HCT116 (cell line): Measurements from ENCODE around the gene PHPT1. TPM values are rescaled to one million over a fixed set of nuclear protein-coding genes. Genes with fewer than 3 reads are reported as not detected.
A peak's percentile ranks its signal among the peaks of the same experiment; 100 is the strongest.

Source experiments
- ATAC-seq: fragments of 200-7000 bp; cut with Tn5 transposase; 2 replicates; pipeline ENCODE4 v1.9.1; 2020; ENCODE audit warnings: mild to moderate bottlenecking, moderate library complexity
- BruUV-seq: library from RNA; stranded (reverse); fragments of 400-500 nt; replicated peaks from 2 replicates; lab custom pipeline; 2021; lab: Mats Ljungman, UMichigan
- CTCF ChIA-PET: fragments of 300-600 bp; sonication (Branson Sonifier 250); formaldehyde crosslinking; loops from one replicate; lab custom pipeline; 2021; ENCODE audit warnings: antibody characterized with exemption; lab: Charles Lee
- POLR2A ChIA-PET: fragments of 300-600, 350-600 bp; sonication (Branson Sonifier 250); formaldehyde crosslinking; loops from one replicate; lab custom pipeline; 2021; ENCODE audit warnings: antibody characterized with exemption; lab: Charles Lee
- RAD21 ChIA-PET, 2 experiments: fragments of 300-600 bp; sonication (Branson Sonifier 250); formaldehyde crosslinking; loops; one replicate each; lab custom pipeline; 2023; ENCODE audit warnings: low total read pairs in 2 of 2; ENCODE audit not compliant: uncharacterized antibody in 2 of 2, unreplicated experiment in 2 of 2, low non-redundant PET in 1 of 2; lab: Charles Lee
- DNase-seq: peaks from one replicate; pipeline ENCODE4 v3.0.0-alpha.2; 2010; ENCODE audit warnings: low read depth, low spot score
- H2AFZ ChIP-seq: fragments of 200-600 bp; shearing (Covaris generic), sonication (generic); 2 replicates; pipeline ENCODE4 v1.6.1; 2017; ENCODE audit warnings: low read depth, mixed run types, mixed read lengths, antibody characterized with exemption, low read length; ENCODE audit not compliant: poor library complexity, severe bottlenecking
- H3K27ac ChIP-seq: 2 replicates; pipeline ENCODE4 v1.5.1; 2012; ENCODE audit warnings: low read depth, low read length
- H3K27me3 ChIP-seq: fragments of 200-600 bp; sonication (generic); 2 replicates; pipeline ENCODE4 v1.6.1; 2016; ENCODE audit warnings: mixed run types, low read length, mixed read lengths; ENCODE audit not compliant: insufficient read depth
- H3K36me3 ChIP-seq, 2 experiments: fragments of 200-500 bp in 1 of 2; fragments of 200-600 bp in 1 of 2; sonication (Bioruptor generic) in 1 of 2; sonication (generic) in 1 of 2; 2 replicates each; pipeline versions ENCODE4 v1.5.1 to v1.6.1; 2014 to 2016; ENCODE audit warnings: low read length in 2 of 2, inconsistent platforms in 1 of 2, mixed read lengths in 1 of 2, mixed run types in 1 of 2; ENCODE audit not compliant: insufficient read depth in 2 of 2, control insufficient read depth in 1 of 2
- H3K4me1 ChIP-seq, 2 experiments: fragments of 200-600 bp in 1 of 2; sonication (generic) in 1 of 2; 2 replicates each; pipeline versions ENCODE4 v1.5.1 to v1.6.1; 2012 to 2017; ENCODE audit warnings: low read length in 2 of 2, inconsistent platforms in 1 of 2, mild to moderate bottlenecking in 1 of 2, mixed read lengths in 1 of 2, mixed run types in 1 of 2, moderate library complexity in 1 of 2; ENCODE audit not compliant: insufficient read depth in 2 of 2, control insufficient read depth in 1 of 2
- H3K4me2 ChIP-seq: fragments of 200-600 bp; sonication (generic); 2 replicates; pipeline ENCODE4 v1.6.1; 2017; ENCODE audit warnings: mixed run types, low read length, mixed read lengths
- H3K4me3 ChIP-seq, 2 experiments: fragments of 200-600 bp in 1 of 2; sonication (generic) in 1 of 2; replicated peaks in 1 of 2; 2 replicates each; pipeline ENCODE4 v1.5.1; 2011 to 2016; ENCODE audit warnings: low read length in 2 of 2, control low read depth in 1 of 2, low read depth in 1 of 2, mild to moderate bottlenecking in 1 of 2, mixed read lengths in 1 of 2, mixed run types in 1 of 2
- H3K79me2 ChIP-seq: fragments of 200-600 bp; sonication (generic); 2 replicates; pipeline ENCODE4 v1.6.1; 2017; ENCODE audit warnings: mild to moderate bottlenecking, mixed run types, low read length, moderate library complexity, mixed read lengths; ENCODE audit not compliant: insufficient read depth
- H3K9ac ChIP-seq: fragments of 200-600 bp; sonication (generic); 2 replicates; pipeline ENCODE4 v1.6.1; 2016; ENCODE audit warnings: low read length, mixed read lengths
- H3K9me2 ChIP-seq: fragments of 200-600 bp; sonication (generic), shearing (Covaris generic); 2 replicates; pipeline ENCODE4 v1.6.1; 2017; ENCODE audit warnings: mixed run types, mild to moderate bottlenecking, moderate library complexity; ENCODE audit not compliant: insufficient read depth
- H3K9me3 ChIP-seq, 2 experiments: fragments of 200-500 bp in 1 of 2; fragments of 200-600 bp in 1 of 2; sonication (Bioruptor generic) in 1 of 2; sonication (generic) in 1 of 2; 2 replicates each; pipeline ENCODE4 v1.6.1; 2014 to 2017; ENCODE audit warnings: low read length in 2 of 2, mixed read lengths in 2 of 2, inconsistent platforms in 1 of 2, low read depth in 1 of 2, mild to moderate bottlenecking in 1 of 2, mixed run types in 1 of 2, moderate library complexity in 1 of 2; ENCODE audit not compliant: control insufficient read depth in 1 of 2, insufficient read depth in 1 of 2
- H4K20me1 ChIP-seq: fragments of 200-600 bp; sonication (generic), shearing (Covaris generic); 2 replicates; pipeline ENCODE4 v1.6.1; 2017; ENCODE audit warnings: mixed run types, mild to moderate bottlenecking, moderate library complexity; ENCODE audit not compliant: insufficient read depth
- CEBPB ChIP-seq: IDR thresholded peaks from 2 replicates; pipeline ENCODE4 v1.6.1; 2012; ENCODE audit warnings: low read depth
- EGR1 ChIP-seq: IDR thresholded peaks from 2 replicates; pipeline ENCODE4 v1.6.1; 2012; ENCODE audit warnings: low read depth
- EZH2 ChIP-seq: fragments of 200-600 bp; sonication (generic); IDR thresholded peaks from 2 replicates; pipeline ENCODE4 v1.6.1; 2017; ENCODE audit warnings: antibody characterized with exemption, mixed run types
- POLR2A ChIP-seq: IDR thresholded peaks from 2 replicates; pipeline ENCODE4 v1.7.0; 2011; ENCODE audit warnings: borderline replicate concordance; ENCODE audit not compliant: insufficient read depth, insufficient read length; ENCODE audit errors: extremely low read depth
- POLR2AphosphoS5 ChIP-seq: IDR thresholded peaks from 2 replicates; pipeline ENCODE4 v1.6.1; 2011; ENCODE audit warnings: mild to moderate bottlenecking, low read depth, low read length, moderate library complexity
- RAD21 ChIP-seq: IDR thresholded peaks from 2 replicates; pipeline ENCODE4 v1.6.1; 2012; ENCODE audit warnings: low read depth, mild to moderate bottlenecking
- SP1 ChIP-seq: IDR thresholded peaks from 2 replicates; pipeline ENCODE4 v1.6.1; 2012; ENCODE audit warnings: low read depth
- TCF7L2 ChIP-seq: IDR thresholded peaks from 2 replicates; pipeline ENCODE4 v1.7.0; 2011; ENCODE audit warnings: borderline replicate concordance, inconsistent platforms; ENCODE audit not compliant: insufficient read depth, insufficient read length; ENCODE audit errors: extremely low read depth
- intact Hi-C: fragments of 100-400 bp; cut with micrococcal nuclease; formaldehyde crosslinking; loops from 2 replicates; pipeline ENCODE4 v1.10.0; 2022
- total RNA-seq: library from RNA; stranded (reverse); gene quantifications from one replicate; pipeline ENCODE4 v1.2.1, GENCODE V29; 2021; ENCODE audit not compliant: unreplicated experiment

Gene PHPT1
- total RNA-seq, 1 experiment from 2014 or later, result 148 TPM

- no TSS peak for BruUV-seq
- POLR2A ChIA-PET, result no interaction called here
- no peaks in the 10 kb centered on the region for H3K9me3 ChIP-seq
- H3K9ac ChIP-seq, result no peak overlapping the region
- H3K79me2 ChIP-seq, result no peaks in the 10 kb centered on the region; the same call in 1 of the 2 replicates
- no peak for DNase-seq
- H3K27me3 ChIP-seq, result no peaks in the 10 kb centered on the region
- TF ChIP-seq POLR2AphosphoS5 (peak; percentile 42), POLR2A (no peak)
- no peak for ATAC-seq
- no peak overlapping the region for H2AFZ ChIP-seq
- CTCF ChIA-PET, result no interaction called here
- peaks cover 2 to 12% of the 10 kb centered on the region in 2 experiments; a peak in 2 of 4 replicates for H3K4me1 ChIP-seq
- intact Hi-C loops, result no loop called here
- no peak overlapping the region for H3K4me2 ChIP-seq
- H4K20me1 ChIP-seq, result no peaks in the 10 kb centered on the region
- peaks cover 10 to 13% of the 10 kb centered on the region in 2 experiments; a peak in 3 of 4 replicates for H3K36me3 ChIP-seq
- RAD21 ChIA-PET, result no interaction called here
- H3K27ac ChIP-seq, result no peak overlapping the region; the same call in 1 of the 2 replicates
- H3K4me3 ChIP-seq, result no peak overlapping the region
- H3K9me2 ChIP-seq, result no peaks in the 10 kb centered on the region
Measured at GRCh38 chr9:136857581-136858412, 8.6 kb downstream of the PHPT1 start.

DNA sequence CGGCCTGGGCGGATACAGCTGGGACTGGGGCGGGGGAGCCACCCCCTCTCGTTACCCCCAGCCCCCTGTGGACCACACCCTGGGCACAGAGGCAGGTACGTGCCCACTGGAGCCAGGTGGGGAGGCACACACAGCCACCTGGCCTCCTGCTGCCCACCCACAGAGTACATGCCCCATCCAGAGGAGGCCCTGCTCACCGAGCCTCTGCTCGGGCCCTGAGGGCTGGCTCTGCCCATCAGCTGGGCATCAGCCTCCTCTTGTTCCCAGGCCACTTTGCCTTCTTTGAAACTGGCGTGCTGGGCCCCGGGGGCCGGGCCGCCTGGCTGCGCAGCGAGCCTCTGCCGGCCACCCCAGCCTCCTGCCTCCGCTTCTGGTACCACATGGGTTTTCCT, 9.2 kb downstream of the PHPT1 start:
- ChIA-PET POLR2A (no interaction called here), RAD21 (no interaction called here)
- no peak for DNase-seq

More for the DNA sequence above, 9.2 kb downstream of the PHPT1 start:
- H3K27ac ChIP-seq, result peak overlapping the region; percentile 44; the same call in 1 of the 2 replicates
- no peak overlapping the region for H3K4me2 ChIP-seq
- TF ChIP-seq EGR1 (no peak), TCF7L2 (no peak), EZH2 (no peak), RAD21 (no peak), SP1 (no peak), POLR2A (no peak), CEBPB (no peak)
- CTCF ChIA-PET, result no interaction called here
- no peaks in the 10 kb centered on the region for H3K9me2 ChIP-seq
- H3K4me1 ChIP-seq, result peaks cover 2 to 12% of the 10 kb centered on the region in 2 experiments; a peak in 2 of 4 replicates
- no peak overlapping the region for H3K4me3 ChIP-seq
- no TSS peak for BruUV-seq
- no peak for ATAC-seq
- H3K9ac ChIP-seq, result no peak overlapping the region
- no peaks in the 10 kb centered on the region for H4K20me1 ChIP-seq
- intact Hi-C loops, result no loop called here
- H2AFZ ChIP-seq, result no peak overlapping the region
- peaks cover 16% of the 10 kb centered on the region in 2 experiments; a peak in 3 of 4 replicates for H3K36me3 ChIP-seq
- no peaks in the 10 kb centered on the region for H3K27me3 ChIP-seq
- no peaks in the 10 kb centered on the region for H3K9me3 ChIP-seq
- H3K79me2 ChIP-seq, result peaks cover 4% of the 10 kb centered on the region; the same call in 1 of the 2 replicates
